A549 treated with dexamethasone at 1 μM for 4 hours (cell line): Measurements from ENCODE around the gene RIIAD1. TPM values are rescaled to one million over a fixed set of nuclear protein-coding genes. Genes with fewer than 3 reads are reported as not detected.

Experiments
- total RNA-seq: library from RNA; stranded (reverse); fragments of 200-300 nt; extraction: Qiagen RNA extraction; gene quantifications from 5 replicates; pipeline ENCODE4 v1.2.3, GENCODE V29; 2022

RIIAD1 gene, protein sequence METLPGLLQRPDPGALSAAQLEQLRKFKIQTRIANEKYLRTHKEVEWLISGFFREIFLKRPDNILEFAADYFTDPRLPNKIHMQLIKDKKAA
- not detected in 5 replicates for total RNA-seq

DNA sequence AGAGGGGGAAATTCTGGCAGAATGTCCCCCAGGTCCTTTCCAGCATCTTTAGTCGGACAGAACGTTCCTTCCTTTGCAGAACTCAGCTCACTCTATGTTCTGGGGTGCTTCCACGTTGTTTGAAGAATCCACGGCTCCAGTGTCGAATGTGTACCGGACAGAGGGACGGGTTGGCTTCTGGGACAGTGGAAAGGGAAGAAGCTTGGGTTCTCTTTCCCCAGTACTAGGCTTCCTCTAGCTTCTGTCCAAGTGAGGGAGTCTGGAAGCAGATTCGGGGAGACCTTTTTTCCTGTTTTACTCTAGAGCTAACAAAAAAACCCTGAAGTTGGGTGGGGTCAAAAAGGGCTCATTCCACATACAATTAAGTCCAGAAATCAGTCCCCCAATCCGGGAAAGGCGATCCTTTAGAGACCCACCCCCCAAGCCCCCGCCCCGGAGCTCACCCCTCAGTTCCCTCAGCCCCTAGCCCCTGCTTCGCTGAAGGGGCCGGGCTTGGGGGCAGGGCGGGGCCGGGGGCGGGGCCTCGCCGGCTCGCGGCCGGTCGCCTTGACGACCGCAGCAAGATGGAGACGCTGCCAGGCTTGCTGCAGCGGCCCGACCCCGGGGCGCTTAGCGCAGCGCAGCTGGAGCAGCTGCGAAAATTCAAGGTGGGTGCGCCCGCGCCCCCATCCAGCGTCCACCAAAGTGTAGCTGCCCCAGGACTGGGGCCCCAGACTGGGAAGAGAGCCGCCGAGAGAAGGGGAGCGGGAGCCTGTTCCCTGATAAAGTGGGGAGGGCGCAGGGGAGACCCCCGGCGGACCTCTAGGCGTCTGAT lies at the start of gene RIIAD1:
Gene RIIAD1 (plus strand): TSS at position 549 of the 814 bp plus-strand sequence. CDS start 15 bp downstream, at position 564.

DNA sequence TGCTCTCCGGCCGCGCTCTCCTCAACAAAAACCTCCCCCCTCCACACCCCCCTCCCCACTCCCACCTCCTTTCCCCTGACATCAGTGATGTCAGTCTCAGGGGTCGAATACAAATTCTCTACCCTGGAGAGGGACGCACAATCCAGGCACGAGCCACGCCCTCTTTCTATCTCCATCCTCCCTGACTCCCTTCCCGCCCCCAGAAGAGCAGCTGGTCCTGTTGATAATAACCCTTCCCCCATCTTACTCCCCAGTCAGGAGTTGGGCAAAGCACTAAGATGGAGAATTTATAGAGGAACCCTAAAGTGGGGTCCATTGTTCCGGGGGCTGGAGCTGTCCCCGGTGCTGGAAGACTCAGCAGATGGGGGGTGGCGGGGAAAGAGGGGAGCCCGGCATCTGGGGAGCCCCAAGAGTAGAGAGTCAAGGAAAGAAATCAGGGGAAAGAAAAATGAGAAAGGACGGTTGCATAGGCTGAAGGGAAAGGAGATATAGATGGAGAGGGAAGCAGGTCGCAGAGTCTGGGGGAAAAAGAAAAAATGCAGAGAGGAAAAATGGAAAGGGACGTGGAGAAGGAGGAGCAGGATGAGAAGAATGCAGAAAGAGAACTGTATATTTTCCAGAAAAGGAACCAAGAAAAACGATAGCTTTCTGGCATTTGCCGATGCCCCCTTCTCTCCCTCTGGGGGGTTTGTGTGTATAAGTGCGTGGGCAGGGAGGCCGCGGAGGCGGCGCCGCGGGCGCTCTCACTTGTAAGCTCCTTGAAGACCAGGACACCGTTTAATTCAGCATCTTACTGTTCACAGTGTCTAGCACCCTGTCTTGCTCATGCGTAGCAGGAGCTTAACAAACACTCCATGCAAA lies 4.3 kb upstream of the RIIAD1 start, which contains the start of gene CELF3:
Gene CELF3 (minus strand): TSS at position 33 of the 861 bp plus-strand sequence. CDS start 783 bp downstream, outside the sequence.

DNA sequence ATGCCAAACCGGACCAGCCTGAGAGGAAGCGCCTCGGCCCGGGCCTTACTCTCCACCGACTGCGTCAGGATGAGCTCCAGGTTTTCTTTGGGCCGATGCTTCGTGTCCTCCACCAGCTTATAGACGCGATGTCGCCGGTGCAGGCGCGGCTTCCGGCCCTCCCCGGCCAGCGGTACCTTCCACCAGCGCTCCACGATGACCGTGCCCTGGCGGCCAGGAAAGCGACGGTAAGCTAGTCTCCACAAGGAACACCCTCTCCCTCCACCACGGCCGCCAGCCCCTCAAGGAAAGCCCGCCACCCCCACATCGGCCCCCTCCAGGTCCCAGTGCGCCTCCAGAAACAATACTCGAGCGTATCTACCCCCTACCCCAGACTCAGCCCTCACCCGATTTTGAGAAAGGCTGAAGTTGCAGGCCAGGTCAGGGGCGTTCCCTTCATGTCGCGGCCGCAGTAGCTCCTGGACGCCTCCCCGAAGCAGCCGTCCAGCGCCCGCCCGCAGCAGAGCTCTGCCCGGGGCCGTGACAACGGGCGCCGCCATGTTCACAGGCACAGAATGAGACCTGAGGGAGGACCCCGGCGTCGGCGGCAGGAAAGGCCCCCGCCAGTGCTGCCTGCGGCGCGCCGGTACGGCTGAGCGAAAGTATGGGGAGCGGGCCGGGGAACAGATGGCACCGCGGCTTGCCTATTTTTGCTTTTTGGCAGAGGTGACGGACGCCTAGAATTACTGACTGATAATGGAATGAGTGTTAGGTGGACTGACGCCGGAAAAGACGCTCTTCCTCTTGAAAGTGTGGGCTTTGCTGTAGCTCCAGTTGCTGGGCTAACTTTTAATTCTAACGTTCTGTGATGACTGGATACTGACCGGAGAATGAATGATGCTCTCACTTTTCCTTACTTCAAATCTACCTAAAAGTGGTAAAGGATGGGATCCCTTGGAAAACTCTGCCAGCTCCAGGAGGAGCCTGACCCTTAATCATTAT lies 41.9 kb downstream of the RIIAD1 start, which contains the start of gene MRPL9:
Gene MRPL9 (minus strand): TSS at position 556 of the 981 bp plus-strand sequence. CDS start 17 bp downstream, at position 539.

Other genes starting within 250 kb of the RIIAD1 start
- gene CGN, start 210.1 kb upstream of the RIIAD1 start, total RNA-seq = 1.8 to 2.8 TPM (median 2.6 TPM) in 5 replicates
- 7.1 to 9.5 TPM (median 8.4 TPM) in 5 replicates for gene TUFT1, start 181.2 kb upstream of the RIIAD1 start, total RNA-seq
- 10.1 to 11.7 TPM (median 11.1 TPM) in 5 replicates for gene SNX27, start 109.5 kb upstream of the RIIAD1 start, total RNA-seq
- gene CELF3, start 4.7 kb upstream of the RIIAD1 start, total RNA-seq = 0.03 TPM in 1 of 5 replicates, not detected in the others
- gene MRPL9, start 42.0 kb downstream of the RIIAD1 start, total RNA-seq = 76.8 to 90.6 TPM (median 85.1 TPM) in 5 replicates
- gene TDRKH, start 69.0 kb downstream of the RIIAD1 start, total RNA-seq = 4.7 to 6.1 TPM (median 5.7 TPM) in 5 replicates
- gene LINGO4, start 83.9 kb downstream of the RIIAD1 start, total RNA-seq = not detected in 5 replicates
- gene RORC, start 110.3 kb downstream of the RIIAD1 start, total RNA-seq = 0.03 to 0.08 TPM (median 0.04 TPM) in 4 of 5 replicates, not detected in the other
- gene C2CD4D, start 118.3 kb downstream of the RIIAD1 start, total RNA-seq = not detected in 5 replicates
- gene THEM5, start 132.2 kb downstream of the RIIAD1 start, total RNA-seq = not detected in 5 replicates
- 13.2 to 14.3 TPM (median 13.6 TPM) in 5 replicates for gene THEM4, start 188.0 kb downstream of the RIIAD1 start, total RNA-seq